Smooth muscle cell (in vitro differentiated cells): Measurements from ENCODE around the gene KRTAP4-16. TPM values are rescaled to one million over a fixed set of nuclear protein-coding genes. Genes with fewer than 3 reads are reported as not detected.
"Not testable (repeated sequence)": the region's sequence is repeated elsewhere in the genome, so short reads cannot be mapped to it uniquely, and the experiment has no call there.

Experiments
- DNase-seq: peaks from one replicate; lab custom pipeline; 2025; ENCODE audit not compliant: unreplicated experiment; lab: John Stamatoyannopoulos, UW
- H2AFZ ChIP-seq: fragments of 200-600 bp; sonication (generic); 2 replicates; pipeline ENCODE4 v1.6.0; 2016; ENCODE audit warnings: antibody characterized with exemption, low read depth, mild to moderate bottlenecking
- H3F3A ChIP-seq: fragments of 200-600 bp; sonication (generic); 2 replicates; pipeline ENCODE4 v1.6.0; 2017; ENCODE audit warnings: antibody characterized with exemption, low read depth
- H3K27ac ChIP-seq: fragments of 200-600 bp; sonication (generic); 2 replicates; pipeline ENCODE4 v1.5.1; 2016; ENCODE audit warnings: low read depth, mild to moderate bottlenecking
- H3K27me3 ChIP-seq: fragments of 200-600 bp; sonication (generic); 2 replicates; pipeline ENCODE4 v1.6.1; 2016; ENCODE audit warnings: low read depth, mild to moderate bottlenecking
- H3K36me3 ChIP-seq: fragments of 200-600 bp; sonication (generic); 2 replicates; pipeline ENCODE4 v1.5.1; 2016; ENCODE audit warnings: low read depth
- H3K4me1 ChIP-seq: fragments of 200-600 bp; sonication (generic); 2 replicates; pipeline ENCODE4 v1.5.1; 2016; ENCODE audit warnings: low read depth
- H3K4me2 ChIP-seq: fragments of 200-600 bp; sonication (generic); 2 replicates; pipeline ENCODE4 v1.6.0; 2016; ENCODE audit warnings: mild to moderate bottlenecking
- H3K4me3 ChIP-seq: fragments of 200-600 bp; sonication (generic); 2 replicates; pipeline ENCODE4 v1.5.1; 2016; ENCODE audit warnings: mild to moderate bottlenecking
- H3K79me2 ChIP-seq: fragments of 200-600 bp; sonication (generic); 2 replicates; pipeline ENCODE4 v1.6.0; 2016; ENCODE audit warnings: low read depth, mild to moderate bottlenecking
- H3K9ac ChIP-seq: fragments of 200-600 bp; sonication (generic); 2 replicates; pipeline ENCODE4 v1.6.0; 2016; ENCODE audit warnings: low read depth
- H3K9me3 ChIP-seq: fragments of 200-600 bp; sonication (generic); replicated peaks from 2 replicates; pipeline ENCODE4 v1.5.1; 2016; ENCODE audit warnings: low read depth
- H4K20me1 ChIP-seq: fragments of 200-600 bp; sonication (generic); 2 replicates; pipeline ENCODE4 v1.6.0; 2016; ENCODE audit warnings: low read depth
- CTCF ChIP-seq: fragments of 200-600 bp; sonication (generic); IDR thresholded peaks from 2 replicates; pipeline ENCODE4 v1.5.1; 2017; ENCODE audit warnings: borderline replicate concordance, mild to moderate bottlenecking, antibody characterized with exemption; ENCODE audit not compliant: insufficient read depth, poor library complexity, severe bottlenecking
- WGBS: methylation state at CpG from one replicate; pipeline ENCODE4 v1.1.7; 2016; ENCODE audit warnings: low lambda C conversion rate; 5-methylcytosine and 5-hydroxymethylcytosine counted together
- polyA plus RNA-seq: library from polyadenylated mRNA; unstranded; fragments of >200 nt; fragmentation: Nextera tagmentation; extraction: Ambion mirVana; gene quantifications from 2 replicates; pipeline ENCODE4 v1.2.1, GENCODE V29; 2016
- total RNA-seq: library from RNA; depleted of rRNA; stranded (reverse); fragments of >200 nt; gene quantifications from 2 replicates; pipeline ENCODE4 v1.2.3, GENCODE V29; 2014

KRTAP4-16 gene
- total and polyA plus RNA-seq, 2 experiments from 2014 or later: not detected

- no peaks in the 10 kb centered on the region for H3K36me3 ChIP-seq
- DNase-seq: no peak
- TF ChIP-seq CTCF: no peak
- no peaks in the 10 kb centered on the region for H3K27me3 ChIP-seq
- no peaks in the 10 kb centered on the region for H3K79me2 ChIP-seq
- H3F3A ChIP-seq: no peaks in the 10 kb centered on the region
- no peaks in the 10 kb centered on the region for H4K20me1 ChIP-seq
- no peak overlapping the region for H3K27ac ChIP-seq
- H3K4me3 ChIP-seq: no peak overlapping the region
- no peak overlapping the region for H3K9ac ChIP-seq
- H2AFZ ChIP-seq: no peak overlapping the region
- H3K4me1 ChIP-seq: no peaks in the 10 kb centered on the region
- H3K9me3 ChIP-seq: no peaks in the 10 kb centered on the region
- WGBS: 94% methylated on average over 2 of the region's 2 CpGs
- H3K4me2 ChIP-seq: no peak overlapping the region
Observed at GRCh38 chr17:41121742-41122141, 19.7 kb upstream of the KRTAP4-16 start.

- not testable (repeated sequence) for H3F3A ChIP-seq, H2AFZ ChIP-seq, H3K36me3 ChIP-seq, H3K4me3 ChIP-seq, H3K9ac ChIP-seq, H3K9me3 ChIP-seq, DNase-seq, H3K79me2 ChIP-seq, H3K27ac ChIP-seq, H4K20me1 ChIP-seq, H3K4me1 ChIP-seq, H3K27me3 ChIP-seq
- peak overlapping the region; percentile 9 for H3K4me2 ChIP-seq
- WGBS: 75% methylated on average over 11 of the region's 11 CpGs
Observed at GRCh38 chr17:41119696-41120690, 18.0 kb upstream of the KRTAP4-16 start.

GRCh38 chr17:41118721-41119120, 16.7 kb upstream of the KRTAP4-16 start:
- Histone ChIP-seq H3K27me3 (no peaks in the 10 kb centered on the region), H3F3A (no peaks in the 10 kb centered on the region), H3K27ac (no peak overlapping the region), H3K4me3 (no peak overlapping the region), H4K20me1 (no peaks in the 10 kb centered on the region), H3K4me1 (no peaks in the 10 kb centered on the region), H2AFZ (no peak overlapping the region), H3K36me3 (no peaks in the 10 kb centered on the region), H3K9me3 (no peaks in the 10 kb centered on the region), H3K9ac (no peak overlapping the region), H3K79me2 (no peaks in the 10 kb centered on the region), H3K4me2 (no peak overlapping the region)
- DNase-seq: no peak
- no peak for TF ChIP-seq CTCF
- 67% methylated on average over 4 of the region's 4 CpGs for WGBS

GRCh38 chr17:41117846-41118386, 15.9 kb upstream of the KRTAP4-16 start, which contains the start of gene KRTAP4-11:
TSS of gene KRTAP4-11 (minus strand) at chr17:41118373. CDS start at chr17:41118315, 58 bp downstream.
- WGBS: 88% methylated on average over 10 of the region's 10 CpGs
- H3K27ac ChIP-seq, H3K4me2 ChIP-seq: not testable (repeated sequence)

More at GRCh38 chr17:41117846-41118386, 15.9 kb upstream of the KRTAP4-16 start, which contains the start of gene KRTAP4-11:
- not testable (repeated sequence) for H3K79me2 ChIP-seq, H3K4me3 ChIP-seq, H3K9me3 ChIP-seq, H4K20me1 ChIP-seq, H3K36me3 ChIP-seq, H3K27me3 ChIP-seq, H3F3A ChIP-seq, H3K9ac ChIP-seq, H2AFZ ChIP-seq, H3K4me1 ChIP-seq, DNase-seq
